Thyroid gland (tissue), 4 donors: ENCODE measurements around the gene MEI1.

Experiments
- POLR2A ChIP-seq, 2 donors: fragments of 450-650 bp; IDR thresholded peaks; one replicate each; pipeline ENCODE4 v1.6.1; 2017; ENCODE audit warnings: antibody characterized with exemption in 2 of 2, mild to moderate bottlenecking in 2 of 2, moderate library complexity in 1 of 2
- TF ChIP-seq, protein P1 (sequence below), 6 experiments: fragments of 200-600 bp in 3 of 6; fragments of 450-650 bp in 3 of 6; sonication (generic) in 3 of 6; IDR thresholded peaks; one replicate each; pipeline ENCODE4 v1.5.1; 2016 to 2019; ENCODE audit warnings: antibody characterized with exemption in 6 of 6, mild to moderate bottlenecking in 2 of 6, inconsistent platforms in 1 of 6, moderate library complexity in 1 of 6

DNA sequence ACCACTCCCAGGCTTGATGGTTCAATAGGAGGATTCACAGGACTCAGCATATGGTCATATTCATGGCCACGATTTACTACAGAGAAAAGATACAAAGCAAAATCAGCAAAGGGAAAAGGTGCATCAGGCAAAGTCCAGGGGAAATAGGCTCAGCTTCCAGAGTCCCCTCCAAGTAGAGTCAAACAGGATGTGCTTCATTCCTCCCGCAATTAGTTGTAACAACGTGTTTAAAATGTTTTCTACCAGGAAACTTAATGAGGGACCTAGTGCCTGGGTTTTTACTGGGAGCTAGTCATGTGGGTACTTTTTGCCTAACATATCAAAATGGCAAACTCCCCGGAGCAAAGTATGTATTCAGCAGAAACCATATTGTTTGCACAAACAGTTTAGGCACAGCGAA, 118.7 kb downstream of the MEI1 start:
- TF ChIP-seq POLR2A (IDR thresholded peaks at IDR 0.05) = no peak
- TF ChIP-seq, protein P1, sequence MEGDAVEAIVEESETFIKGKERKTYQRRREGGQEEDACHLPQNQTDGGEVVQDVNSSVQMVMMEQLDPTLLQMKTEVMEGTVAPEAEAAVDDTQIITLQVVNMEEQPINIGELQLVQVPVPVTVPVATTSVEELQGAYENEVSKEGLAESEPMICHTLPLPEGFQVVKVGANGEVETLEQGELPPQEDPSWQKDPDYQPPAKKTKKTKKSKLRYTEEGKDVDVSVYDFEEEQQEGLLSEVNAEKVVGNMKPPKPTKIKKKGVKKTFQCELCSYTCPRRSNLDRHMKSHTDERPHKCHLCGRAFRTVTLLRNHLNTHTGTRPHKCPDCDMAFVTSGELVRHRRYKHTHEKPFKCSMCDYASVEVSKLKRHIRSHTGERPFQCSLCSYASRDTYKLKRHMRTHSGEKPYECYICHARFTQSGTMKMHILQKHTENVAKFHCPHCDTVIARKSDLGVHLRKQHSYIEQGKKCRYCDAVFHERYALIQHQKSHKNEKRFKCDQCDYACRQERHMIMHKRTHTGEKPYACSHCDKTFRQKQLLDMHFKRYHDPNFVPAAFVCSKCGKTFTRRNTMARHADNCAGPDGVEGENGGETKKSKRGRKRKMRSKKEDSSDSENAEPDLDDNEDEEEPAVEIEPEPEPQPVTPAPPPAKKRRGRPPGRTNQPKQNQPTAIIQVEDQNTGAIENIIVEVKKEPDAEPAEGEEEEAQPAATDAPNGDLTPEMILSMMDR (IDR thresholded peaks at IDR 0.05) = no peak
